SK-N-SH treated with all-trans-retinoic acid at 6 μM for 48 hours (cell line): ENCODE measurements around the gene BTK.

Source experiments
- BACH2 ChIP-seq: fragments of 250-450 bp; sonication (Bioruptor Pico); IDR thresholded peaks from 2 replicates; pipeline ENCODE4 v1.9.0; 2021; ENCODE audit warnings: mild to moderate bottlenecking, borderline replicate concordance
- CSDC2 ChIP-seq: fragments of 250-450 bp; sonication (Bioruptor Pico); IDR thresholded peaks from 2 replicates; pipeline ENCODE4 v1.5.0; 2020; ENCODE audit warnings: mild to moderate bottlenecking, moderate library complexity
- ESRRG ChIP-seq: fragments of 250-450 bp; sonication (Bioruptor Pico); IDR thresholded peaks from 2 replicates; pipeline ENCODE4 v1.6.1; 2021; ENCODE audit warnings: mild to moderate bottlenecking
- GLIS3 ChIP-seq: fragments of 250-450 bp; sonication (Bioruptor Pico); IDR thresholded peaks from 2 replicates; pipeline ENCODE4 v1.5.0; 2020; ENCODE audit warnings: mild to moderate bottlenecking, moderate library complexity
- ISL1 ChIP-seq: fragments of 250-450 bp; sonication (Bioruptor Pico); IDR thresholded peaks from 2 replicates; pipeline ENCODE4 v2.1.2; 2022; ENCODE audit warnings: mild to moderate bottlenecking, moderate library complexity
- OSR1 ChIP-seq: fragments of 250-450 bp; sonication (Bioruptor Pico); IDR thresholded peaks from 2 replicates; pipeline ENCODE4 v1.8.0; 2022; ENCODE audit warnings: moderate library complexity, mild to moderate bottlenecking, inconsistent platforms
- PATZ1 ChIP-seq: fragments of 250-450 bp; sonication (Bioruptor Pico); IDR thresholded peaks from 2 replicates; pipeline ENCODE4 v1.8.0; 2020; ENCODE audit warnings: mild to moderate bottlenecking, moderate library complexity, borderline replicate concordance
- RARB ChIP-seq: fragments of 250-450 bp; sonication (Bioruptor Pico); IDR thresholded peaks from 2 replicates; pipeline ENCODE4 v1.8.0; 2021; ENCODE audit warnings: mild to moderate bottlenecking, moderate library complexity
- SNAI2 ChIP-seq: fragments of 250-450 bp; sonication (Bioruptor Pico); IDR thresholded peaks from 2 replicates; pipeline ENCODE4 v1.5.0; 2020; ENCODE audit warnings: mild to moderate bottlenecking, moderate library complexity
- TCF4 ChIP-seq: fragments of 250-450 bp; sonication (Bioruptor Pico); IDR thresholded peaks from 2 replicates; pipeline ENCODE4 v1.8.0; 2021; ENCODE audit warnings: mild to moderate bottlenecking, moderate library complexity, borderline replicate concordance
- ZC3H10 ChIP-seq: fragments of 250-450 bp; sonication (Bioruptor Pico); IDR thresholded peaks from 2 replicates; pipeline ENCODE4 v1.5.1; 2021; ENCODE audit warnings: mild to moderate bottlenecking, moderate library complexity
- ZFP3 ChIP-seq: fragments of 250-450 bp; sonication (Bioruptor Pico); IDR thresholded peaks from 2 replicates; pipeline ENCODE4 v1.5.0; 2020; ENCODE audit warnings: mild to moderate bottlenecking, moderate library complexity
- ZNF565 ChIP-seq: fragments of 450-650 bp; formaldehyde crosslinking; conservative IDR thresholded peaks from 2 replicates; pipeline ENCODE4 v1.5.0; 2020; ENCODE audit warnings: low read depth, mild to moderate bottlenecking, moderate library complexity

GRCh38 chrX:101394372-101394771 lies 8.4 kb upstream of the BTK start:
- TF ChIP-seq PATZ1 (CRISPR knock-in tag): no peak
- TF ChIP-seq ZFP3: no peak
- TF ChIP-seq BACH2: no peak
- no peak for TF ChIP-seq GLIS3 (CRISPR knock-in tag)
- TF ChIP-seq RARB (CRISPR knock-in tag): no peak
- TF ChIP-seq TCF4: no peak
- no peak for TF ChIP-seq ZC3H10 (CRISPR knock-in tag)
- TF ChIP-seq ZNF565: no peak
- no peak for TF ChIP-seq ESRRG (CRISPR knock-in tag)
- no peak for TF ChIP-seq ISL1
- TF ChIP-seq SNAI2 (CRISPR knock-in tag): no peak
- TF ChIP-seq CSDC2 (CRISPR knock-in tag): no peak
- TF ChIP-seq OSR1: no peak
